Osteoblast (primary cell): ENCODE data around the gene TRA2A. TPM values are rescaled to one million over a fixed set of nuclear protein-coding genes. Genes with fewer than 3 reads are reported as not detected.

Experiments
- DNase-seq: peaks from one replicate; pipeline ENCODE4 v3.0.0; 2011; ENCODE audit warnings: low spot score, mixed read lengths; ENCODE audit not compliant: insufficient read length; ENCODE audit errors: missing footprints
- H2AFZ ChIP-seq: 2 replicates; pipeline ENCODE4 v1.6.0; 2011; ENCODE audit warnings: mild to moderate bottlenecking, low read length
- H3K27ac ChIP-seq: 2 replicates; pipeline ENCODE4 v1.5.1; 2011; ENCODE audit warnings: mild to moderate bottlenecking, low read depth, low read length, moderate library complexity
- H3K27me3 ChIP-seq: 2 replicates; pipeline ENCODE4 v1.6.0; 2012; ENCODE audit warnings: mild to moderate bottlenecking, control low read depth, inconsistent platforms, low read length, moderate library complexity; ENCODE audit not compliant: insufficient read depth
- H3K36me3 ChIP-seq: 2 replicates; pipeline ENCODE4 v1.5.1; 2011; ENCODE audit warnings: mild to moderate bottlenecking, low read length, control low read depth, moderate library complexity; ENCODE audit not compliant: insufficient read depth
- H3K4me1 ChIP-seq: 2 replicates; pipeline ENCODE4 v1.5.1; 2011; ENCODE audit warnings: mild to moderate bottlenecking, low read length, control low read depth, moderate library complexity; ENCODE audit not compliant: insufficient read depth
- H3K4me2 ChIP-seq: 2 replicates; pipeline ENCODE4 v1.6.0; 2011; ENCODE audit warnings: mild to moderate bottlenecking, low read length; ENCODE audit not compliant: insufficient read depth
- H3K4me3 ChIP-seq: fragments of 200-600 bp; sonication (generic); 3 replicates; pipeline ENCODE4 v1.5.1; 2012; ENCODE audit warnings: mild to moderate bottlenecking, low read length, inconsistent platforms; ENCODE audit not compliant: insufficient read depth
- H3K79me2 ChIP-seq: 2 replicates; pipeline ENCODE4 v1.6.0; 2012; ENCODE audit warnings: mild to moderate bottlenecking, low read length, control low read depth, inconsistent platforms; ENCODE audit not compliant: insufficient read depth
- H3K9me3 ChIP-seq: 2 replicates; pipeline ENCODE4 v1.5.1; 2011; ENCODE audit warnings: low read depth, low read length, control low read depth
- H4K20me1 ChIP-seq: 2 replicates; pipeline ENCODE4 v1.6.0; 2012; ENCODE audit warnings: mild to moderate bottlenecking, low read length, control low read depth; ENCODE audit not compliant: insufficient read depth
- total RNA-seq: library from RNA; depleted of rRNA; stranded (reverse); fragments of >200 nt; gene quantifications from 2 replicates; pipeline ENCODE4 v1.2.3, GENCODE V29; 2012
- TF ChIP-seq, protein P1 (sequence below): IDR thresholded peaks from 2 replicates; pipeline ENCODE4 v1.5.1; 2011; ENCODE audit warnings: mild to moderate bottlenecking, low read depth, low read length, moderate library complexity; ENCODE audit errors: extremely low read depth

Gene TRA2A
- total RNA-seq, 1 donor = 25.7 TPM

DNA sequence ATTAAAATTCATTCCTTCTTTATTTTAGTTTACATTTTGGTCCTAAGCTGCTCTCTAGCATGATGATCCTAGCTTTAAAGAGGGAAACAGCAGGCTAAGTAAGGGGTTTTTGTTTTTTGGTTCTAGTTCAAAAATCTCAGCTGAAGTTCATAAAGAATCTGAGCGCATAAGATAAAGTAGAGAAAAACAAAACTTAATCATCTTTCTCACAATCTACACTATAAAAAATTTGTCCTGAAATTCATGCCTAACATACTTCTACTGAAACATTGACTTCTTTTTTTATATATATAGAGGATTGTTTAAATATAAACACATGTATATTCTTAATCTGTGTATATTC, 54.7 kb downstream of the TRA2A start:
- H3K27me3 ChIP-seq = peaks cover 81% of the 10 kb centered on the region
- TF ChIP-seq, protein P1, sequence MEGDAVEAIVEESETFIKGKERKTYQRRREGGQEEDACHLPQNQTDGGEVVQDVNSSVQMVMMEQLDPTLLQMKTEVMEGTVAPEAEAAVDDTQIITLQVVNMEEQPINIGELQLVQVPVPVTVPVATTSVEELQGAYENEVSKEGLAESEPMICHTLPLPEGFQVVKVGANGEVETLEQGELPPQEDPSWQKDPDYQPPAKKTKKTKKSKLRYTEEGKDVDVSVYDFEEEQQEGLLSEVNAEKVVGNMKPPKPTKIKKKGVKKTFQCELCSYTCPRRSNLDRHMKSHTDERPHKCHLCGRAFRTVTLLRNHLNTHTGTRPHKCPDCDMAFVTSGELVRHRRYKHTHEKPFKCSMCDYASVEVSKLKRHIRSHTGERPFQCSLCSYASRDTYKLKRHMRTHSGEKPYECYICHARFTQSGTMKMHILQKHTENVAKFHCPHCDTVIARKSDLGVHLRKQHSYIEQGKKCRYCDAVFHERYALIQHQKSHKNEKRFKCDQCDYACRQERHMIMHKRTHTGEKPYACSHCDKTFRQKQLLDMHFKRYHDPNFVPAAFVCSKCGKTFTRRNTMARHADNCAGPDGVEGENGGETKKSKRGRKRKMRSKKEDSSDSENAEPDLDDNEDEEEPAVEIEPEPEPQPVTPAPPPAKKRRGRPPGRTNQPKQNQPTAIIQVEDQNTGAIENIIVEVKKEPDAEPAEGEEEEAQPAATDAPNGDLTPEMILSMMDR = no peak
- no peak for DNase-seq
- H4K20me1 ChIP-seq = no peaks in the 10 kb centered on the region
- H2AFZ ChIP-seq = no peak overlapping the region
- peaks cover 14% of the 10 kb centered on the region for H3K4me1 ChIP-seq
- no peaks in the 10 kb centered on the region for H3K9me3 ChIP-seq
- H3K79me2 ChIP-seq = no peaks in the 10 kb centered on the region
- H3K4me2 ChIP-seq = no peak overlapping the region
- no peaks in the 10 kb centered on the region for H3K36me3 ChIP-seq
- no peak overlapping the region for H3K27ac ChIP-seq
- no peak overlapping the region for H3K4me3 ChIP-seq

DNA sequence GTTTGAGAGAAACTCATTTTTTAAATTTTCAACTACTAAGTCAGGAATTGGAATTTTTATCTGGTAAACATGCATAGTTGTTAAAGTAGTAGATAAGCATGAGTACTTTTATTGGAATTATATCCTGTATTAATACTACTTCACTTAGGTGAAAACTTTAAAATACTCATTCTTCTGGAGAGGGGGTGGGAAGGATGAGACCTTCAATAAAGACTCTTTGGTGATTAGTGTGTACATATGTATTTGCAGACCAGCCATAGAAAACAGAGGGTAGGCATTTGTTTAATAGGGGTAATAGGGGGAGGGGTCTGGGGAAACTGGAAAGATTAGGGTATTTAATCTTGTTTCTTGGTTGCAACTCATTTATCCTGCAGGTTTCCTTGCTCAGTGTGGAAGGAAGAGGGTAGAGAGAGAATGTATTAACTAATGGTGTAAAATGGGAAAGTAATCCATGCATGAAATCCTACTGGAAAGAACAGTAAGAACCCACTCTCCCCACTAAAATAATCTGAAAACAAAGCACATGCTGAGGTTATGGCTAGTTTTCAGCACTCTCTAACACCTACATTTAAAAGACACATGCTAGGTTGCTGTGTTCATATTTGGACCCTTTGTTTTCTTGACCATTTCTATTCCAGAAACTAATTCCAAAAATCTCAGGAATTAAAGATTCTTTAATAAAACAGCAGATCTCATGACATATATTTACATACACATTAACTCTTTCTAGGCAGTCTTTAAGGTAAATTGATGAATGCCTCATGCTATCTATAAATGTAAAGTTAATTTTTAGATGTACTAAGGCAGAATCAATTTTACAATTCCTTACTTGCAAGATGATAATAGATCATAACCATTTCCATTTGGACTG, 55.3 kb downstream of the TRA2A start:
- Histone ChIP-seq H3K9me3 (no peaks in the 10 kb centered on the region), H3K4me3 (no peak overlapping the region)
- DNase-seq = peak; percentile 68

DNA sequence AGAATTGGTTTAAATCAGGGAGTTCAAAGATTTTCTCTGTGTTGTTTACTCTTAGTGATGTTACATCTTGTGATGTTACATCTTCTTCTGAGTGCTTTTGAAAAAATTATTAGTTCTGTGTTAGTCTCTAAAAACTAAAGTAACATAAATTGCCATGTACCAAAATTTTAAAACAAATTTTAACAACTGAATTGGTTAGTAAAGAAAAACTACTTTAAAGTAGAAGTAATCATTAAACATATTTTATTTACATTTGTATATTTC, 56.3 kb downstream of the TRA2A start:
- H3K27me3 ChIP-seq = peaks cover 87% of the 10 kb centered on the region
- TF ChIP-seq, protein P1 = no peak

More for the DNA sequence above, 55.3 kb downstream of the TRA2A start:
- Histone ChIP-seq H3K27me3 (peaks cover 86% of the 10 kb centered on the region), H3K4me1 (peaks cover 14% of the 10 kb centered on the region), H3K4me2 (no peak overlapping the region), H3K36me3 (no peaks in the 10 kb centered on the region), H2AFZ (no peak overlapping the region), H4K20me1 (no peaks in the 10 kb centered on the region), H3K79me2 (no peaks in the 10 kb centered on the region), H3K27ac (no peak overlapping the region)
- TF ChIP-seq, protein P1 = no peak

DNA sequence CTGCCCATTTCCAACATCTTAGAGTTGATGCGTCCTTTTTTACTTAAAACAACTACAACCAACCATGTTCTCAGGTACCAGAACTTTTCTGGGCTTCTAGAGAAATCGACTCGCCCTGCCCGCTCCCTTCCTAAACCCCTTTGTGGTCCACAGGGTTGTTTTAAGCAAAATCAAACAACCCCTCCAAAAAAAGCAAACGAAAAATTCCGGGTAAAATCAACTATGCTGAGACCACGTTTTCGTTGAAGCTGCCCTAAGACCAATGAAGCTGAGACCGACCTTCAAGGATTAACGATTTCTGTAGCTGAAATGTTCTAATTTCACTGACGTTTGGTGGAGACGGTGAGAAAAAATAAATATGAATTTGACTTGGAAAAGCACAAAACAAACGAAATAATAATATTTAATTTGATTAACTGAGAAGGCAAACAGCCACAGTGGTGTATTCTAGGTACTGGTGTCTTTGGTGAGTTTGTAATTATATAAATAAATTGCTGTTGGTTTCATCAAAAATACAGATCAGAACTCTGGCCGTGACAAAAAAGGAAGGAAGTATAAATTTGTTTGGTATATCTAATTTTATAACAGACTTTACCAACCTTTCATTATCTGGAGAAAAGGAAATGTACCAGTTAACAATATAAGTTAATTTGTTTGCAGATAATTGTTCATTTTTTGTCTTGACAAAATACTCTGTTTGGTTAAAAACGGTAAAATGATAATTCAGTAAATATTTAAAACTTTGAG, 56.8 kb downstream of the TRA2A start:
- Histone ChIP-seq H3K27ac (no peak overlapping the region), H3K27me3 (peaks cover 92% of the 10 kb centered on the region)

More for the DNA sequence above, 56.3 kb downstream of the TRA2A start:
- H3K9me3 ChIP-seq = no peaks in the 10 kb centered on the region
- H3K27ac ChIP-seq = no peak overlapping the region
- no peaks in the 10 kb centered on the region for H3K79me2 ChIP-seq
- no peak for DNase-seq
- no peaks in the 10 kb centered on the region for H3K36me3 ChIP-seq
- no peaks in the 10 kb centered on the region for H4K20me1 ChIP-seq
- H2AFZ ChIP-seq = no peak overlapping the region
- H3K4me2 ChIP-seq = no peak overlapping the region
- H3K4me3 ChIP-seq = no peak overlapping the region
- peaks cover 14% of the 10 kb centered on the region for H3K4me1 ChIP-seq

More for the DNA sequence above, 56.8 kb downstream of the TRA2A start:
- Histone ChIP-seq H3K4me2 (peak overlapping the region; percentile 91), H4K20me1 (no peaks in the 10 kb centered on the region), H3K9me3 (no peaks in the 10 kb centered on the region), H3K36me3 (no peaks in the 10 kb centered on the region), H3K79me2 (no peaks in the 10 kb centered on the region), H3K4me3 (peak overlapping the region; percentile 76), H2AFZ (peak overlapping the region; percentile 85), H3K4me1 (peaks cover 18% of the 10 kb centered on the region)
- TF ChIP-seq, protein P1 = no peak
- DNase-seq = peak; percentile 18
